ENCODE measurements around the gene KIF26B. TPM values are rescaled to one million over a fixed set of nuclear protein-coding genes. Genes with fewer than 3 reads are reported as not detected.

KIF26B gene
- total RNA-seq, 1 donor from 2014 or later, result 43.1 TPM

DNA sequence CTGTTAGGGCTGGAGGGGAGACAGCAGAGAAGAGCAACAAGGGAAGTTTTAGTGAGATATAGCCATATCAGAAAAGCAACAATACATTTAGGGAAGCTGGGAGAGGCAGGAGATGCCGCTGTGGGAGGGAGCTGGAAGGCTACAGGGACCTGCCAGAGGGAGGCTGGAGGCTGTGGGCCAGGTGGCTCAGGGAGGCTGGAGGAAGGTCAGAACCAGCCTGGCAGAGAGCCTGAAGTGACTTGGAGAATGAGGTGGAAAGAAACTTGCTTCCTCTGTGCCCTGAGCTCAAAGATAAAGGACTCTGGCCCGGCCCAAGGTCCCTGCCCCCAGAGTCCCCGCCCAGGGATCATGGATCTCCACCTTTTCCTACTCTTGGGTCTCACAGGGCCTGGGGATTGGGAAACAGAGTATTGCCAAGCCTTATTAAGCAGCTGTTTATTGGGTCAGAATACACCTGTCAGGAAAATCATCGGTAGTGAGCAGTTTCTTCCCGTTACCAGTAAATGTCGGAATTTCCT, 85.9 kb downstream of the KIF26B start:
- no peak for DNase-seq (ENCODE audit: low spot score)

DNA sequence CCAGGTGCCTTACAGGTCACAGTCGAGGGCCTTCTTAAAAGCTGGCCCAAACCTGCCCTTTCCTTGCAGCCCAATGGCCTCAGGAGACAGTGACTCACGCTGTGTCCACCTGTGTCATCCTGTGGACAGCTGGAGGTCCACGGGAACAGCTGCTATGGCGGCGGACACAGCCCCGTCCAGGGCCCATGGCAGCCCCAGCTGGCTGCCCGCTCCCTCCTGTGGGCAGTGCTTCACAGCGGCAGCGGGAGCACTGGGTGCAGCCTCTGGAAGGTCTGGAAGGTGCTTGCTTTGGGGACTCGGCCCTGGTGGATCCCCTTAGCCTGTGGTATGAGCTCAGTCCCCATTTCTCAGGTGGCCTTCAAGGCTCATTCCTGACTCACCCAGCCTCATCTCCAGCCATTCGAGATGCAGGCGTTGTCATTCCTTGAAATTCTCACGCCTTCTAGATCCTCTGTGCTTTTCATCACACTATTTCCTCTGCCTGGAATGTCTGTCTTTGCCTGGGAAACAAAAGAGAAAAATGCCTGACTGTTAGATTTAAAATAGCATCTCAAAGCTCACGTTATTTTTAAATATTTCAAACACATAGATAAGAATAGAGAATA, 86.8 kb downstream of the KIF26B start:
- no peak for DNase-seq (ENCODE audit: low spot score)

DNA sequence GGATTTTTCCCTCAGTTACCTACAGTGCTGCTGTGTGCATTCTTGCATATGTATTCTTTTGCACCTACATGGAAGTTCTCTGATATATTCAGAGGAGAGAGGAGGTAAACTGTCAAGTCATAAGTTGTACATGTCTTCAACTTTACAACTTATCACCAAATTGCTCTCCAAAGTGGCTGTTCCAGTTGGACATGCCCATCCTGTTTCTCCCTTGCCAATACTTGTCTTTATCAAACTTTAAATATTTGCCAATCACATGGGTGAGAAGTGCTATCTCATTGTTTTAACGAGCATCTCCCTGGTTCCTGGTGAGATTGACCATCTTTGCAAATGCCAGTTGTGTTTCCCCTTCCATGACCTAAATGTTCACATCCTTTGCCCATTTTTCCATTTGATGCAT, 88.2 kb downstream of the KIF26B start:
- DNase-seq (ENCODE audit: low spot score), result no peak

DNA sequence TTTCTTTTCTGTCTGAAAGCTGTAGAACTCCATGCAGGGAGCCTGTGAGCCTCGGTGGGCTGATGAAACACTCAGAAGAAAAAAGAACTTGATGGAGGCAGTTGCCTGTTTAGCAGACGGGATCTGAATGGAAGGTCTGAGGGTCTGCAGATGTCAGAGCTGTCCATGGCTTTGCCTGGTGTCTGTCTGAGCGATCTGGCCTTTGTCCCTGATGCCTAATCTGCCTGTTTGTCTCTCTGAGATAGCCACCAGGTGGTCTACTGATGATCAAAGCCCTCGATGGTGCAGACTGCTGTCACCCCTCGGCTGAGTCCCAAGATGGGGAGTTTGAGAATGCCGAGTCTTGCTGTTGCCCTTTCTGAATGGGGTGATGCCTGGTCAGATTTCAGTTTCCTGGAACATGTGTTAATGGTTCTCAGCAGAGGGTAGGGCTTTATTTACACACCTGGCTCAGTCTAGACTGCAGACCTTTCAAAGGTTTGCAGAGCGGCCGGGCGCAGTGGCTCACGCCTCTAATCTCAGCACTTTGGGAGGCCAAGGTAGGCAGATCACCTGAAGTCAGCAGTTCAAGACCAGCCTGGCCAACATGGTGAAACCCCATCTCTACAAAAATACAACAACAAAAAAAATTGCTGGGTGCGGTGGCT, 90.4 kb downstream of the KIF26B start:
- no peak for DNase-seq (ENCODE audit: low spot score)

DNA sequence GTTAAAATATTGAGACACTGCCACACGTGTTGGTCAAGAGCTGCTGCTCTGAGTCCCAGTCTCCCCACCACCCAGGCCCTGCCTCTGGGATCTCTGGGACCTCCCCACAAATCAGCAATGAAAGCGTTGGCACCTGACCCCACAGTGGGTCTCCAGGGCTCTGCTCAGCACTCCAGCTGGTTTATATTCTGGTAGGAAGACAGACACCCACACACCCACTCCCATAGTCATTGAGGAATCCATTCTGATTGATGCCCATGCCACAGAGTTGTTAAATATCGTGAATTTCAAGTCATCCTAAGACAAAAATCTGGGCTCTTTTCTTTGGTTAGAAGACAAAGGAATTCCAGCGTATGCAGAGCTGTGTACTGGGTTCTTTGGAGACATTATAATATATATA, 91.6 kb downstream of the KIF26B start:
- no peak for DNase-seq (ENCODE audit: low spot score)

DNA sequence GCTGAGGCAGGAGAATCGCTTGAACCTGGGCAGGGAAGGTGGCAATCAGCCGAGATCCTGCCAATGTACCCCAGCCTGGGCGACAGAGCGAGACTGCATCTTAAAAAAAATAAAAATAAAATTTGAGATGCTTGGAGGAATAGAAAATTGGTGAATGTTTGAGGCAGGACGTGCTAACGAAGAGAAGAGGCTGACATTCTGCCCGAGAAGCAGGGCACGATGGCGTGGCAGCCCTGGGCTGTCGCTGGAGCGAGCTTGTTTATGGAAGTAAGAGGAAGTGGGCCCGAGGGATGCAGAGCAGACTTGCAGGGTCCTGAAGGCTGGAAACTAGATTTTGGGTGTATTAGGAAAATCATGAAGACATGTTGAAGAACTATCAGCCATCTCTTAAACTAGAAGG, 92.6 kb downstream of the KIF26B start:
- DNase-seq (ENCODE audit: low spot score), result no peak

DNA sequence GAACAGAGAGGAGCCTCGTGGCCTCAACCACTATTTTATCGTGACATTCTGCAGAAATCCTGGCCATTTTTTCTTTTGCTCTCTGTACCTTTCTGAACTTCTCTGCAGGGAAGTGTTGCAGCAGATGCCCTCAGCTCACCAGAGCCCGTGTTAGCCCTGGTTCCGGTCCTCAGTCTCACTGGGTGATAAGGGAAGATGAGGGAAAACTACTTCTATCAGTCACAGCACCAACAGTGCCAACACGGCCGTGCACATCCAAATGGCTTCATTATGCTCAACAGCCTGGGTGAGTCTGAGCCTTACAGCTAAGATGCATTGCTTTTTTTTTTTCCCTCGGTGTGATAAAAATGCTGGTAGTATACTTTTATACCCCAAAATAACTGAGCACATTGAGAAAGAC, 93.0 kb downstream of the KIF26B start:
- DNase-seq (ENCODE audit: low spot score), result no peak

DNA sequence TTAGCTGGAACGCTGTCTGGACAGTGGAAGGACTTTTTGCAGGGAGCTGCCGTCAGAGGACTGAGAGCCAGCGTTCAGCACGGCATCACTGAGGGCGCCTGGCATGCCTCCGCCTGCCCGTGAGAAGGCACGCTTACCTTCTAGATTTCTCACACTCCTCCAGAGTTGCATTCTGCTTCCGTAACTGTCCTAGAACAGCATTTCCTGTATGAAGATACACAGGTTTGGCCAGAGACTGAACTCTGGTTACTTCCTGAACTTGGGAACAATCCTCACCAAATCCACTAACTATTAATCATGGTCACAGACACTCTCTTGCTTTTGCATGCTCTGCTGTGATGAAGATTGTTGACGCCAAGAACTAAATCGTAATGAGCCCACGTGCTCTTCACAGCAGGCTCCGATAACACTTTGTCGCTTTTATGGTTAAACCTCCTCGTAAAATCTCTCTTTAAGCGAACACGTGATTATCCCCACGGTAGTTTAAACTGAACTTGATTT, 93.5 kb downstream of the KIF26B start:
- peak; percentile 40 for DNase-seq (ENCODE audit: low spot score)

DNA sequence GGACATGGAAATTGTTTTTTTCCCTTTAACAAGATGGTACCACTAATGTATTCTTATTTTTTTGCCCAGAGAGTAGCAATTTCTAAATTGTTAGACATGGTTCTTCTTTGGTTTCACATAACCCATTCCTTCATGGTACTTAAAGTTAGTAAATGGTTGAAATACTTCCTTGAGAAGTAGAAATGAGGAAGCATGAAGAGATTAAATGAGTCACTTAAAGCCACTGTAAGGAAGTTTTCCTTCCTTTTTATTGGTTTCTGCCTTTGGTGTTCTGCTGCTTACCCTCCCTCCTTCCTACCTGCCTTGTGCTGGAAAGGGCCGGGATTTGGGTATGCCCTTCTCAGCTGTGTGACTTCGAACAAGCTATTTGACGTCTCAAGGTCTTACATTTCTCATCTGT, 101.0 kb downstream of the KIF26B start:
- DNase-seq (ENCODE audit: low spot score), result no peak

DNA sequence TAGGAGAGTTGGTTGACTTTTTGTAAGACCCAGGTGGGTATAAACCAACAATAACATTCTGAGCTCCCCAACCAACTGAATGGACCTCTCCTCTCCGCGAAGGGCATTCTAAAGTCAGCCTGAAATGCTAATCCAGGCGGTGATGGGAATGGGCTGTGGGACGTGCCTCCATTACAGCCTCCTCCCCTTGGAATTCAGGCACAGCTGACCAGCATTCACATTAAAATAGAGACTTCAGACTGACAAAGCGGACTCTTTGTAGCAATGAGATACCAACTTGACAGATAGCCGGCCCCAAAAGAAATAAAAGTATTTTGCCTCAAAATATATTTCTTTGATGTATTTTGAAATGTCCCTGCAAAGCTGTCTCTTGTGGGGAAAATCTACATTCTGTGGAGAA, 101.7 kb downstream of the KIF26B start:
- DNase-seq (ENCODE audit: low spot score), result peak; percentile 30

DNA sequence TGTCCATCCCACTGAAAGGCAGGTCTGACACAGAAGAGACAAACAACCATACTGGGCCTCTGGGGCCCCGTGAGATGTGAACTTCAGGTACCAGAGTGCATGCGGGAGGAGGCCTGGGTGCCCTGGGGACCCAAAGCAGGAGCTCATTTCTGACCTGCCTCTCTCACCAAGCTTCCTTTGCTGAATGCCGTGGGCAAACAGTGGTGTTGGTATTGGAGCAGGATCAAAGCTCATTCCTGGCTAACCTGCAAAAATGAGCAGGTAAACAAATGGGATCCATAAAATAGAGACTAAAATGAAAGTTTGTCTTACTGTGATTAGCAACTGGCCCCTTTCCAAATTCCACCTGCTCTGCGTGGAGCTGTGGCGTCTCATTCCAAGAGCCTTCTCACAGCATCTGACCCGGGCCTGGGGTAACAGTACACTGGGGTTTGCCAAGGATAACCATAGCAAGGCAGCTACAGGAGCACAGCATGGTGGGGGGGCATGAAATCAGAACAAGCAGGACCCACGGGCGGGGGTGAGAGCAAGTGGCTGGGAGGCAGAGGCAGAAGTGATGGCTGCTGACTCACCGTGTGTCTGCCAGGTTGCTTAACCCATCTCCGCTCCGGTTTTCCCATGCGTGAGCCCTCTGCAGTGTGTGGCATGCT, 103.6 kb downstream of the KIF26B start:
- DNase-seq (ENCODE audit: low spot score), result no peak

DNA sequence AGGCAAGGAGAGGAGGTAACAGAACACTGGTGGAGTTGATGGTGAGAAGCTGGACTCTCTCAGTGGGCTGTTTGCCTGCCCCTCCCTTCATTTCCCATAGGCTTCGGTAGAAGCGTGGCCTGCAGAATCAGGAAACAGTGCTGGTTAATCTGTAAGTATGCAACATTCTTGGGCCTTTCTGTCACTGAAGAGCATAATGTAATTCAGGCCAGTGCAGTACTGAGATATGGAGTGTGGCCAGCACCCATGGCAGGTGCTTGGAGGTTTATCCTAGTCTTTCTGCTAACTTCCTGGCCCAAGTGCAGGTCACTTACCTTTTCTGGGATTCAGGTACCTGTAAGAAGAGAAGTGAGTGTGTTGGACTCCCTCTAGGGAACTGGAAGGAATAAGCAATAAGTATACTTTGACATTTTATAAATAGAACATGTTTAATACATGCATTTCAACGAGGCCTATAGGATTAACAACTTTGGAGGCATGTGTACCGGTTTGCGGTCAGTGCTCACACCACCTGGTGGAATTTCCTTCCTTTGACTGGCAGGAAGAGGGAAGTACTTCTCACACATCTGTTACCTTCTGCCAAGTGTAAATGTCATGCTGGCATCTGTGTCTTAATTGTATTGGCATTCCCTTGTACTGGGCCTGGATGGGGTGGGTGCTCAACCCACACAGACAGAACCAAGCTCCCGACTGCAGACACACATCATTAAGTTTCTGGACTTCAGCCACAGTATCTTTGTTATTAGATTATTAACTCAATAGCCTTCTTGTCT, 105.5 kb downstream of the KIF26B start:
- DNase-seq (ENCODE audit: low spot score), result no peak

DNA sequence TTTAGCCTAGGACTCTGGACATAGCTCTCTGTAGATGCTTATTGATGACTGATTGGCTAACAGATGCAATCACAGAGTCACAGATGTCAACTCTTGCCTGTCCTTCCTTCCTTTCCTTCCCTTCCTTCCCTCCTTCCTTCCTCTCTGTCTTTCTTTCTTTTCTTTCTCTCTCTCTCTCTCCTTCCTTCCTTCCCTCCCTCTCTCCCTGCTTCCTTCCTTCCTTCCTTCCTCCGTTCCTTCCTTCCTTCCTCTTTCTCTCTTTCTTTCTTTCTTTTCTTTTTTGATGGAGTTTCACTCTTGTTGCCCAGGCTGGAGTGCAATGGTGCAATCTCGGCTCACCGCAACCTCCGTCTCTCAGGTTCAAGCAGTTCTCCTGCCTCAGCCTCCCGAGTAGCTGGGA, 106.1 kb downstream of the KIF26B start:
- DNase-seq (ENCODE audit: low spot score), result no peak

DNA sequence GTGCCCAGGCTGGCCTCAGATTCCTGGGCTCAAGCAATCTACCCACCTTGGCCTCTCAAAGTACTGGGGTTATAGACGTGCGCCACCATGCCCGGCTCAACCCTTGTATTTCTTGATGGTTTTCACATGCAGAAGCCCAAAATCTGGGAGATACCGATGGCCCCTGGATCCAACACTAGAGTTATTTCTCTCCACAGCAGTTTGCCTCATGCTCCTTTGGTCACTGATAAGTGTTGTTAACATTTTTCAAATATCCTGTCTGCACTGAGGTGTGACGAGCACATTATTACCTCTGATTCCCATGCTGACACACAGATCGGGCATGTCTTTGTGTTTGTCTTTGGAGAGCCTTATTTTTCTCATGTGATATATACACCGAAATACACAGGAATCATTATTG, 107.0 kb downstream of the KIF26B start:
- DNase-seq (ENCODE audit: low spot score), result no peak

DNA sequence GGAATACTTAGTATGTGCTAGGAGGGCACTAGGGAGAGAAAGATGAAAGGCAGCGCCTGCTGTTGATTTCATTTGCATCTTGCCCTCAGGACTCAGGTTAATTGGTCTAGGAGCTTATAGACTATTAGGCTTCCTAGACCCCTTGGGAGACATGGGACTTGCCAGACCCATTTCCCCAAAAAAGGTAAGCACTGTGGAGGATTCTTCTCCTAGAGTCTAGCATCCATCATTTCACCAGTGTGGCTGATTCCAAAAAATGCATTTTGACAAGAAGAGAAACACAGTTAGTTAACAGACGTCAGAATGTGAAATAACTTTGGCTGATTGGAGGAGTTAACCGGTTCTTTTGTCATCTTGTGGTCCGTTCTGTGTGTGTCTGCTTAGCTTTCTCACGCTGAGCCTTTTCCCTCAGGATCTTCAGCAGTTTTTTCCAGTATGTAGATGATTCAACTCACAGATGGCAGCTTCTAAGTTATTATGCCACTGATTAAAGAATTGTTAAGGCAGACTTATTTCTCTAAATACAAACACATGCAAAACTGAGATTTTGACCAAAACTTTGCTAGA, 108.8 kb downstream of the KIF26B start:
- DNase-seq (ENCODE audit: low spot score), result no peak

DNA sequence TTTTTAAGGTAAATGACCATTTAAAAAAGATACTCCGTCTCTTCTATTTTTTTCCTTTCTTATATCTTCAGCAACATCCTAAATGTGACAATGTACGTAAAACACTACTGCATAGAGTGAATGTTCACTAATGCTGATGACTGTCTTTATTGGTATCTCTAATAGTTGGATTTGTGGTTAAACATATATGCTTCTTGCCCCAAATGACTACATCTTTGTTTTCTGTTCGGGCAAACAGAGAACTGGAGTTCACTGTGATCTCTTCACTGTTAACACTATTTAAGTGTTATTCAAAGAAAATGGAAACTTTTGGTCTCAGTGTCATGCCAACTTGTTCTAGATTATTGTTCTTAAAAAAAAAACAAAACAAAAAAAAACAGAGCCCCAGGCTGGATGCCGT, 109.4 kb downstream of the KIF26B start:
- no peak for DNase-seq (ENCODE audit: low spot score)

DNA sequence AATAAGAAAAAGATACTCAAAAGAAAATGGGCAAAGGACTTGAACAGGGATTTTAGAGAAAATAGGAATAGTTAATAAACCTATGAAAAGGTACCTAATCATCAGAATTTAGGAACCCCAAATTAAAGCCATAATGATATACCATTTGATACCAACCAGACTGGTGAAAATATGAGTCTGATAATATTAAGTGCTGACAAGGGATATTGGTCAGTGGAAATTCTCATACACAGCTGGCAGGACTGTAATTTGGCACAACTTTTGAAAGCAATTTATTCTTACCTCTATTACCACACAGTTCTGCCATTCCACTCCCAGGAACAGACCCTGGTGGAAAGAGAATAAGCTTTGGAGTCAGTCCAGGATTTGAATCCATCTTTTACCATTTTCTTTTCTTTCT, 111.3 kb downstream of the KIF26B start:
- DNase-seq (ENCODE audit: low spot score), result no peak

DNA sequence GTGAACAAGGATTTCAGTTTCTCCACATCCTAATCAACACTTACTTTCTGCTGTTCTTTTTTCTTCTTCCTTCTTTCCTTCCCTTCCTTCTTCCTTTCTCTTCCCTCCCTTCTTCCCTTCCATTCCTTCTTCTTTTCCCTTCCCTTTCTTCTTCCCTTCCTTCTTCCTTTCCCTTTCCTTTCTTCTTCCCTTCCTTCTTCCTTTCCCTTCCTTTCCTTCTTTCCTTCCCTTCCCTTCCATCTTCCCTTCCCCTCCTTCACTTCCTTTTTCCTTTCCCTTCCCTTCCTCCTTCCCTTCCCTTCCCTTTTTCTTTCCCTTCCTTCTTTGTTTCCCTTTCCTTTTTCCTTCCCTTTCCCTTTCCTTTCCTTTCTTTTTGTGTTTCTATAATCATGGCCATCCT, 115.3 kb downstream of the KIF26B start:
- no peak for DNase-seq (ENCODE audit: low spot score)

DNA sequence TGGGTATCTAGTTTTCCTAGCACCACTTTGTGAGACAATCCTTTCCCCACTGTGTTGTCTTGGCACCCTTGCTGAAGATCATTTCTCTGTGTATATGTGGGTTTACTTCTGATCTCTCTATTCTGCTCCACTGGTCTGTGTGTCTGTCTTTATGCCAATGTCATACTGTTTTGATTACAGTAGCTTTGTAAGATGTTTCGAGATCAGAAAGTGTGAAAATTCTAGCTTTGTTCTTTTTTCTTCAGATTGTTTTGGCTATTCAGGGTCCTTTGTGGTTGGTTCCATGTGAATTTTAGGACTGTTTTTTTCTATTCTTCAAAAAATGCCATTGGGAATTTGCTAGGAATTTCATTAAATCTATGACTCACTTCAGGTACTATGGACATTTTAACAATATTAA, 116.2 kb downstream of the KIF26B start:
- no peak for DNase-seq (ENCODE audit: low spot score)

DNA sequence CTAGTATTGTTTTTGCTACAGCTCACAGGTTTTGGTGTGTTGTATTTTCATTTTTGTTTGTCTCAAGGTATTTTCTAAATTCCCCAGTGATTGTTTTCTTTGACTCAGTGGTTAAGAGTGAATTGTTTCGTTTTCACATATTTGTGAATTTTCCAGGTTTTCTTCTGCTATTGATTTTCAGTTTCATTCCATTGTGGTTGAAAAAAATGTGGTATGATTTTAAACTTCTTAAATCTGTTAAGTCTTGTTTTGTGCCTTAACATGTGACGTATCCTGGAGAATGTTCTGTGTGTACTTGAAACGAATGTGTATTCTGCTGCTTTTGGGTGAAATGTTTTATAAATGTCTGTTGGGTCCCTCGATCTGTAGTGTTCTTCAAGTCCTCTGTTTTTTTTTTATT, 117.9 kb downstream of the KIF26B start:
- no peak for DNase-seq (ENCODE audit: low spot score)

DNA sequence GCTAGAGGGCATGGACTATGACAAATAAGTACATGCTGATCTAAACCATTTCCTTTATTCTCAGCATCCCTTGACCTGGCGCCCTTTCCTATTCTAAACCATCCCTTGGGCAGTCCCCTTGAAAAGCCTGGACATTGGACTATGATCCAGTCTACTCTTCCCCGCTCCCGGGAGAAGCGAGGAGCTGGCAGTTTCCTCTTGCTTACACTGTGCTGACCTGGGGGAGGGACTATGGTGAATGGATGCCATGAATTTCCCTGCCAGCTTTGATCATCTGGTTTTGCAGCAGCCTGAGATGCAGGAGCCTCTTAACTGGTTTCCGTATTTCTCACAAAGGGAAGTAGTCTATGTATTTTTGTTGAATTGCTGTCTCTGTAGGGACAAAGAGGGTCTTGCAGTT, 121.7 kb downstream of the KIF26B start:
- DNase-seq (ENCODE audit: low spot score), result peak; percentile 52

DNA sequence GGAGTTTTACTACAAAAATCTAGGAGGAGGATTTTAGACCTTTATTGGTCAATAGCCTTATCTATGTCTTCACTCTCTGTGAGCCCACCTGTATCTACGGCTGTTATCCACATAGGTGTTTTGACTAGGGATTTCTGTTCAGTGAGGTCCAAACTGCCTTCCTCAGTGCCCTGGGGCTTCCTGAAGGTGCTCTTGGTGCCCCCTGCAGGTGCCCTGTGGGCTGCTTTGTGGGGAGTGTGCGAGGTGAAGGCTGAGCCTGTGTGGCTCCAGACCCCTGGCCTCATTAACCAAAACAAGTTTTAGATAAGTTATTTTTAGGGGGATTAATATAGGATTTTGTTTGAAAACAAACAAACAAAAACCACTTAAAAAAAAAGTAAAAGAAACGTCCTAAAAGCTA, 122.5 kb downstream of the KIF26B start:
- no peak for DNase-seq (ENCODE audit: low spot score)
